Astrocyte of the hippocampus (primary cell): Measurements from ENCODE around the gene FUOM.
"Not testable (repeated sequence)": the region's sequence is repeated elsewhere in the genome, so short reads cannot be mapped to it uniquely, and the experiment has no call there.

Experiments used
- DNase-seq: peaks from one replicate; pipeline ENCODE4 v3.0.0; 2011; ENCODE audit warnings: low read depth, low spot score

Gene FUOM

GRCh38 chr10:133388973-133389818 is 31.4 kb upstream of the FUOM start:
- DNase-seq: no peak

- DNase-seq: no peak
Measured at GRCh38 chr10:133388236-133388972, 30.6 kb upstream of the FUOM start.

- DNase-seq: not testable (repeated sequence)
Measured at GRCh38 chr10:133386951-133387350, 29.1 kb upstream of the FUOM start.

GRCh38 chr10:133385214-133385613 is 27.4 kb upstream of the FUOM start:
- no peak for DNase-seq

GRCh38 chr10:133384071-133384470 is 26.3 kb upstream of the FUOM start:
- DNase-seq: no peak

GRCh38 chr10:133383551-133383950 is 25.7 kb upstream of the FUOM start:
- no peak for DNase-seq

- no peak for DNase-seq
Measured at GRCh38 chr10:133381036-133381435, 23.2 kb upstream of the FUOM start.

GRCh38 chr10:133379801-133380666 is 22.2 kb upstream of the FUOM start:
- DNase-seq: no peak

- peak; percentile 83 for DNase-seq
Measured at GRCh38 chr10:133379152-133379800, 21.5 kb upstream of the FUOM start, which contains the start of gene PAOX. Gene PAOX, plus strand, starts transcription at chr10:133379262. Its CDS starts 55 bp downstream, at chr10:133379317.

- DNase-seq: peak; percentile 73
Measured at GRCh38 chr10:133378251-133379096, 20.7 kb upstream of the FUOM start.

- no peak for DNase-seq
Measured at GRCh38 chr10:133377818-133378250, 20.0 kb upstream of the FUOM start.

GRCh38 chr10:133377025-133377817 is 19.4 kb upstream of the FUOM start:
- no peak for DNase-seq

GRCh38 chr10:133376183-133376582 is 18.4 kb upstream of the FUOM start:
- DNase-seq: not testable (repeated sequence)

- DNase-seq: no peak
Measured at GRCh38 chr10:133375357-133376115, 17.7 kb upstream of the FUOM start.

GRCh38 chr10:133373174-133374090 is 15.6 kb upstream of the FUOM start, which contains the start of gene ECHS1:
Gene ECHS1, minus strand, starts transcription at chr10:133373354. Its CDS starts 21 bp downstream, at chr10:133373333.
- DNase-seq: peak; percentile 98

GRCh38 chr10:133372507-133372906 is 14.7 kb upstream of the FUOM start:
- no peak for DNase-seq

- DNase-seq: no peak
Measured at GRCh38 chr10:133370030-133370786, 12.4 kb upstream of the FUOM start.
